Naive thymus-derived CD4-positive, alpha-beta T cell (primary cell): Measurements from ENCODE around the gene EPX. TPM values are rescaled to one million over a fixed set of nuclear protein-coding genes. Genes with fewer than 3 reads are reported as not detected.

Experiments
- ATAC-seq: fragments of 150-1000 bp; cut with Tn5 transposase; 2 replicates; pipeline ENCODE4 v1.10.0; 2021; ENCODE audit warnings: mild to moderate bottlenecking, moderate library complexity
- CTCF ChIA-PET: fragments of 350-600 bp; sonication (Branson Sonifier 250); formaldehyde crosslinking; loops from one replicate; lab custom pipeline; 2021; ENCODE audit warnings: antibody characterized with exemption; lab: Charles Lee
- POLR2A ChIA-PET: fragments of 350-600 bp; sonication (Branson Sonifier 250); formaldehyde crosslinking; loops from one replicate; lab custom pipeline; 2021; ENCODE audit warnings: antibody characterized with exemption, inconsistent platforms; lab: Charles Lee
- DNase-seq, 9 donors: peaks; one replicate each; pipeline versions ENCODE4 v3.0.0 to v3.0.0-alpha.2; 2020 to 2022; ENCODE audit warnings: mixed read lengths in 1 of 9
- H3K27ac ChIP-seq: one replicate; pipeline ENCODE4 v1.7.0; 2013; ENCODE audit warnings: mild to moderate bottlenecking, low read depth, low read length, moderate library complexity
- H3K27me3 ChIP-seq, 2 donors: one replicate each; pipeline ENCODE4 v1.7.0; 2013; ENCODE audit warnings: low read length in 2 of 2, mild to moderate bottlenecking in 2 of 2, moderate library complexity in 2 of 2; ENCODE audit not compliant: control insufficient read depth in 2 of 2, insufficient read depth in 2 of 2
- H3K36me3 ChIP-seq, 3 experiments: 1 replicate in 2 of 3; 2 replicates in 1 of 3; pipeline ENCODE4 v1.7.0; 2013; ENCODE audit warnings: low read length in 3 of 3, mild to moderate bottlenecking in 3 of 3, moderate library complexity in 1 of 3; ENCODE audit not compliant: insufficient read depth in 3 of 3, control insufficient read depth in 2 of 3
- H3K4me1 ChIP-seq, 2 donors: one replicate each; pipeline ENCODE4 v1.7.0; 2013; ENCODE audit warnings: low read length in 2 of 2, mild to moderate bottlenecking in 2 of 2, moderate library complexity in 1 of 2; ENCODE audit not compliant: control insufficient read depth in 2 of 2, insufficient read depth in 2 of 2
- H3K4me3 ChIP-seq: 2 replicates; pipeline ENCODE4 v1.7.0; 2013; ENCODE audit warnings: mild to moderate bottlenecking, low read length
- H3K9me3 ChIP-seq, 3 experiments: 1 replicate in 2 of 3; 2 replicates in 1 of 3; pipeline ENCODE4 v1.7.0; 2013; ENCODE audit warnings: low read length in 3 of 3; ENCODE audit not compliant: control insufficient read depth in 2 of 3
- H3K27ac Mint-ChIP-seq, 9 donors: one replicate each; pipeline ENCODE4 v1.8.0; 2020 to 2022; ENCODE audit warnings: mixed read lengths in 9 of 9, mild to moderate bottlenecking in 8 of 9, moderate library complexity in 5 of 9, inconsistent platforms in 2 of 9
- H3K27me3 Mint-ChIP-seq, 5 donors: one replicate each; pipeline ENCODE4 v1.8.0; 2021 to 2022; ENCODE audit warnings: mixed read lengths in 5 of 5, mild to moderate bottlenecking in 1 of 5
- H3K36me3 Mint-ChIP-seq, 5 donors: one replicate each; pipeline ENCODE4 v1.8.0; 2020 to 2022; ENCODE audit warnings: mixed read lengths in 5 of 5, mild to moderate bottlenecking in 3 of 5, inconsistent platforms in 1 of 5
- H3K4me1 Mint-ChIP-seq, 7 donors: one replicate each; pipeline ENCODE4 v1.8.0; 2020 to 2022; ENCODE audit warnings: mixed read lengths in 7 of 7, mild to moderate bottlenecking in 3 of 7, inconsistent platforms in 1 of 7
- H3K4me3 Mint-ChIP-seq, 10 donors: one replicate each; pipeline ENCODE4 v1.8.0; 2020 to 2022; ENCODE audit warnings: mild to moderate bottlenecking in 10 of 10, mixed read lengths in 10 of 10, moderate library complexity in 6 of 10, inconsistent platforms in 2 of 10
- H3K9me3 Mint-ChIP-seq, 11 donors: one replicate each; pipeline ENCODE4 v1.8.0; 2020 to 2022; ENCODE audit warnings: mixed read lengths in 11 of 11, mild to moderate bottlenecking in 4 of 11, inconsistent platforms in 1 of 11, moderate library complexity in 1 of 11
- intact Hi-C, 2 donors: fragments of 100-400 bp; cut with micrococcal nuclease; formaldehyde crosslinking; loops; one replicate each; pipeline ENCODE4 v1.15.1; 2023
- polyA plus RNA-seq, 2 donors: library from polyadenylated mRNA; unstranded; fragments of 300-500 nt; fragmentation: Illumina TruSeq; gene quantifications; one replicate each; pipeline ENCODE4 v1.2.3, GENCODE V29; 2021
- total RNA-seq, 6 experiments: library from RNA in 5 of 6; stranded (reverse) in 5 of 6; gene quantifications; 1 replicate in 5 of 6; 2 replicates in 1 of 6; pipeline ENCODE4 v1.2.3 and lab custom pipeline; 2021 to 2026

The EPX gene
- total and polyA plus RNA-seq, 7 experiments from 2014 or later = not detected

- Mint-ChIP-seq H3K4me1 (peaks cover 20 to 77% (median 48%) of the 10 kb centered on the region in 7 donors), H3K27ac (peak overlapping the region in 1 of 9 donors; percentile 22), H3K36me3 (peaks cover 0 to 9% (median 0%) of the 10 kb centered on the region in 5 donors), H3K4me3 (no peak overlapping the region), H3K9me3 (peaks cover 0 to 13% (median 2%) of the 10 kb centered on the region in 11 donors), H3K27me3 (peaks cover 0 to 63% (median 0%) of the 10 kb centered on the region in 5 donors)
- no peak for ATAC-seq
- H3K4me1 ChIP-seq = peaks cover 26% of the 10 kb centered on the region in 2 donors
- H3K36me3 ChIP-seq = no peaks in the 10 kb centered on the region
- H3K27ac ChIP-seq = no peak overlapping the region
- H3K27me3 ChIP-seq = no peaks in the 10 kb centered on the region
- POLR2A ChIA-PET = interaction anchor here (1.0 to 1.2 kb wide), 2 partner anchors 9 to 19 kb away, joined by 5 to 7 read pairs; no protein-coding TSS in a partner anchor
- H3K4me3 ChIP-seq = no peak overlapping the region
- intact Hi-C loops = no loop called here
- CTCF ChIA-PET = interaction anchor here (0.8 kb wide), 1 partner anchor 986 kb away, joined by 3 read pairs; no protein-coding TSS in a partner anchor
- peak in 3 of 9 donors; percentile 21 to 33 (median 24) for DNase-seq
- no peaks in the 10 kb centered on the region for H3K9me3 ChIP-seq
These were observed 26.5 kb upstream of the EPX start for GRCh38 chr17:58165981-58166380.

- H3K9me3 Mint-ChIP-seq = peaks cover 0 to 13% (median 2%) of the 10 kb centered on the region in 11 donors
- ChIA-PET CTCF (no interaction called here), POLR2A (interaction anchor here (0.6 kb wide), 1 partner anchor 879 kb away, joined by 3 read pairs; no protein-coding TSS in a partner anchor)
- intact Hi-C loops = no loop called here
- no peaks in the 10 kb centered on the region for H3K9me3 ChIP-seq
- H3K36me3 Mint-ChIP-seq = peaks cover 0 to 9% (median 0%) of the 10 kb centered on the region in 5 donors
- peaks cover 30 to 32% of the 10 kb centered on the region in 2 donors for H3K4me1 ChIP-seq
- H3K27ac ChIP-seq = no peak within 1 kb of the TSS
- peaks cover 25 to 84% (median 55%) of the 10 kb centered on the region in 7 donors for H3K4me1 Mint-ChIP-seq
- H3K4me3 ChIP-seq = no peak within 1 kb of the TSS
- peak within 1 kb of the TSS in 7 of 9 donors; percentile 25 to 87 (median 68) for H3K27ac Mint-ChIP-seq
- H3K4me3 Mint-ChIP-seq = peak within 1 kb of the TSS in 4 of 10 donors; percentile 17 to 39 (median 29)
- H3K27me3 Mint-ChIP-seq = peaks cover 0 to 56% (median 0%) of the 10 kb centered on the region in 5 donors
- no peak for ATAC-seq
- no peaks in the 10 kb centered on the region for H3K27me3 ChIP-seq
- no peaks in the 10 kb centered on the region for H3K36me3 ChIP-seq
- no peak for DNase-seq
These were observed 25.8 kb upstream of the EPX start, which contains the start of gene OR4D2 for GRCh38 chr17:58166682-58167081. OR4D2 (plus strand) TSS chr17:58166982; CDS start chr17:58169656, 2,674 bp downstream.

- POLR2A ChIA-PET = interaction anchor here (0.9 to 2.1 kb wide), 6 partner anchors 11 to 51 kb away, joined by 3 to 16 read pairs (median 5); no protein-coding TSS in a partner anchor
- peaks cover 0 to 37% (median 0%) of the 10 kb centered on the region in 5 donors for H3K27me3 Mint-ChIP-seq
- peaks cover 38 to 39% of the 10 kb centered on the region in 2 donors for H3K4me1 ChIP-seq
- H3K27me3 ChIP-seq = no peaks in the 10 kb centered on the region
- no peaks in the 10 kb centered on the region for H3K9me3 ChIP-seq
- peak overlapping the region; percentile 35 for H3K4me3 ChIP-seq
- ATAC-seq = no peak
- peak overlapping the region; percentile 28 to 96 (median 87) for H3K27ac Mint-ChIP-seq
- peaks cover 0 to 4% (median 0%) of the 10 kb centered on the region in 5 donors for H3K36me3 Mint-ChIP-seq
- peak overlapping the region; percentile 20 to 76 (median 72) for H3K4me3 Mint-ChIP-seq
- intact Hi-C loops = loop anchor here (5.0 to 10.0 kb wide), 3 partner anchors 253 to 318 kb away; partner anchors contain the start of gene MRPS23 (in 2 of the 2)
- peak overlapping the region; percentile 43 for H3K27ac ChIP-seq
- no peaks in the 10 kb centered on the region for H3K36me3 ChIP-seq
- peak in 3 of 9 donors; percentile 9 to 13 (median 13) for DNase-seq
- H3K4me1 Mint-ChIP-seq = peaks cover 32 to 68% (median 59%) of the 10 kb centered on the region in 7 donors
- CTCF ChIA-PET = interaction anchor here (0.8 to 6.0 kb wide), 10 partner anchors 9 to 53 kb away, joined by 3 to 83 read pairs (median 4); no protein-coding TSS in a partner anchor
- peaks cover 0 to 5% (median 0%) of the 10 kb centered on the region in 11 donors for H3K9me3 Mint-ChIP-seq
These were observed 21.9 kb upstream of the EPX start for GRCh38 chr17:58170622-58171021.

GRCh38 chr17:58172369-58173071, 20.0 kb upstream of the EPX start:
- Histone ChIP-seq H3K4me3 (no peak overlapping the region), H3K36me3 (no peaks in the 10 kb centered on the region), H3K9me3 (no peaks in the 10 kb centered on the region), H3K4me1 (peaks cover 38 to 39% of the 10 kb centered on the region in 2 donors), H3K27me3 (no peaks in the 10 kb centered on the region), H3K27ac (no peak overlapping the region)
- Mint-ChIP-seq H3K4me3 (peak overlapping the region in 9 of 10 donors; percentile 8 to 71 (median 35)), H3K27ac (peak overlapping the region in 8 of 9 donors; percentile 2 to 96 (median 74)), H3K9me3 (peaks cover 0 to 5% (median 0%) of the 10 kb centered on the region in 11 donors), H3K27me3 (peaks cover 0 to 20% (median 2%) of the 10 kb centered on the region in 5 donors), H3K36me3 (peaks cover 0 to 4% (median 0%) of the 10 kb centered on the region in 5 donors), H3K4me1 (peaks cover 31 to 49% (median 48%) of the 10 kb centered on the region in 7 donors)
- ATAC-seq = peak; percentile 80
- ChIA-PET POLR2A (interaction anchor here (0.7 to 2.1 kb wide), 8 partner anchors 14 to 297 kb away, joined by 3 to 10 read pairs (median 3); no protein-coding TSS in a partner anchor), CTCF (interaction anchor here (0.7 to 6.0 kb wide), 17 partner anchors 9 to 279 kb away, joined by 3 to 83 read pairs (median 4); no protein-coding TSS in a partner anchor)
- intact Hi-C loops = loop anchor here (1.0 to 10.0 kb wide), 13 partner anchors 10 to 1042 kb away; partner anchors contain the start of genes MRPS23 (in 2 of the 2) and SRSF1 (in 1 of the 2)
- DNase-seq = peak in 7 of 9 donors; percentile 42 to 69 (median 61)

GRCh38 chr17:58174871-58175270, 17.7 kb upstream of the EPX start:
- ChIA-PET CTCF (interaction anchor here (1.5 to 6.0 kb wide), 3 partner anchors 52 to 175 kb away, joined by 3 to 83 read pairs (median 4); no protein-coding TSS in a partner anchor), POLR2A (interaction anchor here (0.9 kb wide), 1 partner anchor 38 kb away, joined by 3 read pairs; no protein-coding TSS in a partner anchor)
- no peak overlapping the region for H3K27ac Mint-ChIP-seq
- peaks cover 0 to 5% (median 0%) of the 10 kb centered on the region in 11 donors for H3K9me3 Mint-ChIP-seq
- Histone ChIP-seq H3K4me1 (peaks cover 23 to 24% of the 10 kb centered on the region in 2 donors), H3K9me3 (no peaks in the 10 kb centered on the region), H3K36me3 (no peaks in the 10 kb centered on the region), H3K27ac (no peak overlapping the region), H3K27me3 (no peaks in the 10 kb centered on the region), H3K4me3 (no peak overlapping the region)
- no peaks in the 10 kb centered on the region for H3K36me3 Mint-ChIP-seq
- no peak overlapping the region for H3K4me3 Mint-ChIP-seq
- peaks cover 0 to 15% (median 5%) of the 10 kb centered on the region in 5 donors for H3K27me3 Mint-ChIP-seq
- ATAC-seq (no peak), DNase-seq (no peak)
- peaks cover 17 to 29% (median 28%) of the 10 kb centered on the region in 7 donors for H3K4me1 Mint-ChIP-seq
- intact Hi-C loops = loop anchor here (5.0 to 10.0 kb wide), 3 partner anchors 258 to 323 kb away; partner anchors contain the start of gene MRPS23 (in 2 of the 2)

GRCh38 chr17:58176200-58176599, 16.3 kb upstream of the EPX start:
- no peak for DNase-seq

More at GRCh38 chr17:58176200-58176599, 16.3 kb upstream of the EPX start:
- no peak for ATAC-seq
- Histone ChIP-seq H3K4me3 (no peak overlapping the region), H3K4me1 (peaks cover 12% of the 10 kb centered on the region in 2 donors), H3K27ac (no peak overlapping the region), H3K27me3 (no peaks in the 10 kb centered on the region), H3K36me3 (no peaks in the 10 kb centered on the region), H3K9me3 (no peaks in the 10 kb centered on the region)
- intact Hi-C loops = loop anchor here in 1 of 2 donors (1.0 to 10.0 kb wide), 2 partner anchors 56 to 321 kb away; partner anchors contain the start of gene MRPS23
- ChIA-PET CTCF (interaction anchor here (0.5 to 1.6 kb wide), 4 partner anchors 55 to 177 kb away, joined by 3 to 4 read pairs (median 4); no protein-coding TSS in a partner anchor), POLR2A (no interaction called here)
- Mint-ChIP-seq H3K4me3 (no peak overlapping the region), H3K36me3 (no peaks in the 10 kb centered on the region), H3K4me1 (peaks cover 10 to 16% (median 15%) of the 10 kb centered on the region in 7 donors), H3K9me3 (no peaks in the 10 kb centered on the region), H3K27me3 (peaks cover 0 to 15% (median 5%) of the 10 kb centered on the region in 5 donors), H3K27ac (no peak overlapping the region)
